HUDEP-2 (cell line): ENCODE results near the gene DENND6B.
A peak's percentile ranks its signal among the peaks of the same experiment; 100 is the strongest.
"Not testable (repeated sequence)": the region's sequence is repeated elsewhere in the genome, so short reads cannot be mapped to it uniquely, and the experiment has no call there.

Experiments
- DNase-seq, 76 experiments: peaks; one replicate each; lab custom pipeline; 2025; ENCODE audit not compliant: unreplicated experiment in 76 of 76; lab: John Stamatoyannopoulos, UW

The DENND6B gene

GRCh38 chr22:50339945-50340879, 13.4 kb upstream of the DENND6B start:
- DNase-seq, result no peak

GRCh38 chr22:50338860-50339462, 12.1 kb upstream of the DENND6B start:
- DNase-seq, result no peak

- no peak for DNase-seq
Measured at GRCh38 chr22:50338042-50338573, 11.3 kb upstream of the DENND6B start.

GRCh38 chr22:50337262-50338041, 10.6 kb upstream of the DENND6B start:
- DNase-seq, result no peak

GRCh38 chr22:50334433-50334832, 7.6 kb upstream of the DENND6B start:
- DNase-seq, result not testable (repeated sequence)

- DNase-seq, result no peak
Measured at GRCh38 chr22:50329236-50329635, 2.4 kb upstream of the DENND6B start.

- DNase-seq, result no peak
Measured at GRCh38 chr22:50327711-50328019, 853 bp upstream of the DENND6B start.

GRCh38 chr22:50326225-50326955, 422 bp downstream of the DENND6B start:
- DNase-seq, result no peak

- no peak for DNase-seq
Measured at GRCh38 chr22:50325444-50326224, 1.2 kb downstream of the DENND6B start.

GRCh38 chr22:50323900-50324299, 2.9 kb downstream of the DENND6B start:
- no peak for DNase-seq

GRCh38 chr22:50322382-50323104, 4.3 kb downstream of the DENND6B start:
- DNase-seq, result peak in 6 of 76 experiments; percentile 3 to 28 (median 12)

GRCh38 chr22:50320671-50321325, 6.0 kb downstream of the DENND6B start:
- no peak for DNase-seq

- DNase-seq, result no peak
Measured at GRCh38 chr22:50320116-50320515, 6.7 kb downstream of the DENND6B start.

- no peak for DNase-seq
Measured at GRCh38 chr22:50319503-50319951, 7.3 kb downstream of the DENND6B start.

GRCh38 chr22:50318698-50319411, 8.0 kb downstream of the DENND6B start:
- DNase-seq, result peak in 1 of 76 experiments; percentile 13

- DNase-seq, result no peak
Measured at GRCh38 chr22:50318356-50318697, 8.5 kb downstream of the DENND6B start.

- no peak for DNase-seq
Measured at GRCh38 chr22:50317674-50318073, 9.1 kb downstream of the DENND6B start.

GRCh38 chr22:50317178-50317577, 9.6 kb downstream of the DENND6B start:
- DNase-seq, result no peak
